ENCODE results near the gene NOS3.
"Not testable (repeated sequence)": the region's sequence is repeated elsewhere in the genome, so short reads cannot be mapped to it uniquely, and the experiment has no call there.

The NOS3 gene

GRCh38 chr7:151018421-151019129 is 27.8 kb downstream of the NOS3 start:
- DNase-seq: no peak

DNA sequence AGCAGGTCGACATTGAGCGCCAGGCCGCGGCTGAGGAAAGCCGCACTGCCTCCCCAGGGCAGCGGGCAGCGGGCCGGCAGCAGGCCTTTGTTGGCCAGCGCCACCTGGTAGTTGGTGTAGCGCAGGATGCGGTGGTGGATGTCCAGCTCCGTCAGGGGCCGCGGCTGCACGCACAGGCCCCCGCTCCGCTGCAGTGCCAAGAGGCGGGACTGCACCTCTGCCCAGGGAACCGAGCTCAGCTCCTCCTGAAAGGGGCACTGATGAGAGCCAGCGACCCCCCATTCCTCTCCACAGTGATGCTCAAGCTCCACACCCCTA is 28.3 kb downstream of the NOS3 start:
- DNase-seq: no peak

- DNase-seq: no peak
Observed at GRCh38 chr7:151020231-151020630, 29.4 kb downstream of the NOS3 start.

- DNase-seq: no peak
Observed at GRCh38 chr7:151023232-151023631, 32.4 kb downstream of the NOS3 start.

- no peak for DNase-seq
Observed at GRCh38 chr7:151024435-151025056, 33.7 kb downstream of the NOS3 start, which contains the start of gene ATG9B. TSS of gene ATG9B (minus strand) at chr7:151024494. CDS start at chr7:151024423, 71 bp downstream.

- DNase-seq: no peak
Observed at GRCh38 chr7:151025924-151026671, 35.3 kb downstream of the NOS3 start.

GRCh38 chr7:151026771-151027727 is 36.2 kb downstream of the NOS3 start:
- DNase-seq: not testable (repeated sequence)

DNA sequence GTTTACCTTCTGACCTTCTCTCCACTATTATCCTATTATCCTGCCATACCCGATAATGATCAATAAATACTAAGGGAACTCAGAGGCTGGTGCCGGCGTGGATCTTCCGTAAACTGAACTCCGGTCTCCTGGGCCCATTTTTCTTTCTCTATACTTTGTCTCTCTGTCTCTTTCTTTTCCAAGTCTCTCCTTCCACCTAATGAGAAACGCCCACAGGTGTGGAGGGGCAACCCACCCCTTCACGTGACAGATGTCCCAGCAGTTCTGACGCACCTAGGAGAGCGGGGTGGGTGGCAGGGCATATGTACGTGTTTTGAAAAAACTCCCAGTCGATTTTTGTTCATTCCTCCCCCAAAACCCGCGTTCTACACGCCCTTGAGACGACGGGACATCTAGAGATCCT is 36.9 kb downstream of the NOS3 start:
- DNase-seq: not testable (repeated sequence)

DNA sequence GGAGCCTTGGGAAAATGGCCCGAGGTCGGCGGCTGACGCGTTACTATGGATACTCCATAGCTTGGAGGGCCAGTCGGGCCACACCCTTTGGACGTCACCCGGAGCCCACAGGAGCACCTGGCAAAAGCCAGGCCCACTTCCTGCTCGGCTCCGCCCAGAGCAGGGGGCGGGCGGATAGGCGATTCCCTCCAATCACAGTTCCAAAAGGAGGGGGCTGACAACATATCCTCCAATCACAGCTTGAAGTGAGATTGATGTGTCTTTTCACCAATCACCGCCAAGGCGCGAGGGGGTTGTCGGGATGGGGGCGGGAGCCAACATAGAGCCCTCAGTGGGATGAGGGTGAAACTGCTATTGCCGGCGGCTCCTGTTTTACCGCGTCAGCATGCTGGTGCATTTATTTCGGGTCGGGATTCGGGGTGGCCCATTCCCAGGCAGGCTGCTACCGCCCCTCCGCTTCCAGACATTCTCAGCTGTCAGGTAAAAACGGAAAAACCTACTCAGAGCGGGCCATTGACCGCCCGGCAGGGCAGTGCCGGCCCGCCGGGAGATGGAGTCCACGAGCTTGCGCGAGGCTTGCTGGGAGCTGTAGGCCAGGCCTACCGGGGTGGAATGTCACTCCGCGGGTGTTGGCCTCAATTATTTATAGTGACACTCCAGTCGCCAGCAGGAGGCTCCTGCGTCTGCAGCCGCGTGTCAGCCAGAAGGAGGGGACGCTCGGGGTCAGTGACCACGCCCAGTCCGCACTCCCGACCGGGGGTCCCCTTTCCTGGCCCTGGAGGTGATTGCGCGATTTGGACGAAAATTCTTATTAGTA is 37.5 kb downstream of the NOS3 start, which contains the start of gene ABCB8:
ABCB8 (plus strand) TSS at position 320 of the 817 bp plus-strand sequence; CDS start at position 386, 66 bp downstream.
- peak; percentile 97 for DNase-seq

DNA sequence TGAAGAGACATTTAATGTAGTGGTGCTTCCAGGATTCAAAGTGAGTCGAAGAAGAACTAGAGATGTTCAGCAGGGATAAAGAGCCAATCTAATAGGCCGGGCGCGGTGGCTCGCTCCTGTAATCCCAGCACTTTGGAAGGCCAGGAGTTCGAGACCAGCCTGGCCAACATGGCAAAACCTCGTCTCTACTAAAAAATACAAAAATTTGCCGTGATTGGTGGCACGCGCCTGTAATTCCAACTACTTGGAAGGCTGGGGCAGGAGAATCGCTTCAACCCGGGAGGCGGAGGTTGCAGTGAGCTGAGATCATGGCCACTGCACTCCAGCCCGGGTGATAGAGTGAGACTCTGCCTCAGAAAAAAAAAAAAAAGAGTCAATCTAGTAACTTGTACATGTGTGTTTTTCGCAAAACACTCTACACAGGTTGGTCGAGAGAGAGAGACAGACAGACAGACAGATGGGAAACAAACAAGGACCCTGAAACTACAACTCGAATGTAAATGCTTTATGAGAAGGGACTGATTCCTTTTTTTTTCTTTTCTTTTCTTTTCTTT is 38.2 kb downstream of the NOS3 start:
- no peak for DNase-seq

GRCh38 chr7:151031011-151031410 is 40.2 kb downstream of the NOS3 start:
- no peak for DNase-seq

GRCh38 chr7:151032936-151033863 is 42.4 kb downstream of the NOS3 start:
- no peak for DNase-seq

DNA sequence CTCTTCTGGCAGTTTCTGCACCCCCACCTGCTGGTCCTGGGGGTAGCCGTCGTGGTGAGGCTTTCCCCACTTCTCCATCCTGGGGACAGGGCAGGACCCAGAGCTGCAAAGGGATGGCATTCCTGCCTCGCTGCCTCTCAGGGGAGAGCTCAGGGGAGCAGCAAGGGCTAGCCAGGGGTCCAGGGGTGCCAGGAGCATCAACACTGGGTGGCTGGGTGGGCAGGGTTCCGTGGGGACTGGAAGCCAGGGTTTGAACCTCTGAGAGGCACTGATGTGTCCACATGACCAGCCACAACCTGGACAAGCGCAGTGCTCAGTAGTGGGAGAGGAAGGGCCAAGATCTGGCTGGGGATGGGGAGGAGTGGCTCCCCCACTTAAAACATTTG is 43.0 kb downstream of the NOS3 start:
- no peak for DNase-seq

DNA sequence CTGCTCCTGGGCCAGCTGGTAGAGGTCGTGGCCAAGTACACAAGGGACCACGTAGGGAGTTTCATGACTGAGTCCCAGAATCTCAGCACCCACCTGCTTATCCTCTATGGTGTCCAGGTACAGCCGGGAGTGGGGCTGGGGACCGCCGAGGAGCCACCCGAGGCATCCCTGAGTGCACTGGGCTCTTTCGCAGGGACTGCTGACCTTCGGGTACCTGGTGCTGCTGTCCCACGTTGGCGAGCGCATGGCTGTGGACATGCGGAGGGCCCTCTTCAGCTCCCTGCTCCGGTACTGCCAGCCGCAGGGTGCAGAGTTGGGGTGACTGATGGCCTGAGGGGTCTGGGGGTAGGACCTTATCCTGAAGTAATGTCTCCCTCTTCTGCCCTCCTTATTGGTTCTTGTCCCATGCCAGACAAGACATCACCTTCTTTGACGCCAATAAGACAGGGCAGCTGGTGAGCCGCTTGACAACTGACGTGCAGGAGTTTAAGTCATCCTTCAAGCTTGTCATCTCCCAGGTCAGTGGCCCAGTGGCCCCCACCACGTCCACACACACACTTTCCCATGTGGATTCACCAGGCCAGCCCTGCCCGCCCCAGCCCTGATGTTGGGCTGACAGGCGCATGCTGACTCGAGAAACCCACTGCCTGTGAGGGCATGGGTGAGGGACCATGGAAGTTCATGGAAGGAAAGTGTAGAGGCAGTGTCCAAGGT is 43.7 kb downstream of the NOS3 start:
- no peak for DNase-seq

GRCh38 chr7:151035026-151035717 is 44.4 kb downstream of the NOS3 start:
- DNase-seq: no peak

DNA sequence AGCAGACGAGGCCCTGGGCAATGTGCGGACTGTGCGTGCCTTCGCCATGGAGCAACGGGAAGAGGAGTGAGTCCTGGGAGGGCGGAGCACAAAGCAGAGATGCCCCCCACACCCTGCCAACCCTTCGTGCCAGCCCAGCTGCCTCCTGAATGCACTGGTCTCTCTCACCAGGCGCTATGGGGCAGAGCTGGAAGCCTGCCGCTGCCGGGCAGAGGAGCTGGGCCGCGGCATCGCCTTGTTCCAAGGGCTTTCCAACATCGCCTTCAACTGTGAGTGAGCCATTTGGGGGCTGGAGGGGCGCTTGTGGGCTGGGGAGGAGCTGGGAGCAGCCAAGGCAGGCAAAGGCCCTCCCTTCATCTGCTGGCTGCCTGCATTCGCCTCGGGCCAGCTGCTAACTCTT is 45.1 kb downstream of the NOS3 start:
- no peak for DNase-seq

DNA sequence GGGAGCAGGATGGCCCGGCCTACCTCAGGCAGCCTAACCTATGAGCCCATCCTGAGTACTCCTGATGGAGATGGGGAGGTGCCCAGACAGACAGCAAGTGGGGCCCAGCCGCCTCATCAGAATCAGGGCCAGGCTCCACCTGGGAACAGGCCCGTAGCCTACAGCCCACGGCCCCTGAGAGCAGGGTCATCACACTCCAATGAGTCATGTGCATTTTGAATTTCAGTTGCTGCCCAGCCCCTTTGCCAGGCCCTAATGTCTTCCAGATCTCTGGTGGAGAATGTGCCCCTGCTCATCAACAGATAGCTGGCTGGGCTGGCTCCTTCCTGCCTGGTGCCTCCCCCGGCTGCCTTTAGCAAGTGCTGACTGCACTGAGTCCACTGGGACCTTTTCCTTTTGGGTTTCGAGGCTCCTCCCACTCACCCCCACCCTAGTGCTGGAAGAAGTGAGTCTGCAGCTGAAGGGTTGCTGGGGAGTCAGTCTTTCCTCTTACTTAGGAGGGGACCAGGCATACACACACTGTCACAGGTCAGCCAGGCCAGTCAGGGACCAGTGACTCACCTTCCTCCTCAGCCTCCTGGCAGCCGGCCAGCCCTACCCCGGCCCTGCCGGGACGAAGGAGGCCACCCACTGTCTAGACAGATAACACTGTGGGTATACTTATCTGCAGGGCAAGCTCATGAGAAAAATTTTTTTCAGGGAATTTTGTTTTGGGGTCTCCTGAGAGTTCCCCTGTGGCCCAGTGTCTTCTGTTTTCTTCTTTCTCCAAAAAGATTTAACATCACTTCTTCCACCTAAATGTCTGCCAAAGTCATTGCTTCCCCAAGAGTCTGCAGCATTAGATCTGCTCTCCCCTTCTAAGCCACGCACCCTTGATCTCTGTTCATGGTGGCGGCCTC is 48.4 kb downstream of the NOS3 start:
- no peak for DNase-seq

Measured in NCI-H1436 (cell line).